ENCODE measurements around the gene APOC3. TPM values are rescaled to one million over a fixed set of nuclear protein-coding genes. Genes with fewer than 3 reads are reported as not detected.

The APOC3 gene
- total RNA-seq, 1 experiment from 2014 or later, result not detected

DNA sequence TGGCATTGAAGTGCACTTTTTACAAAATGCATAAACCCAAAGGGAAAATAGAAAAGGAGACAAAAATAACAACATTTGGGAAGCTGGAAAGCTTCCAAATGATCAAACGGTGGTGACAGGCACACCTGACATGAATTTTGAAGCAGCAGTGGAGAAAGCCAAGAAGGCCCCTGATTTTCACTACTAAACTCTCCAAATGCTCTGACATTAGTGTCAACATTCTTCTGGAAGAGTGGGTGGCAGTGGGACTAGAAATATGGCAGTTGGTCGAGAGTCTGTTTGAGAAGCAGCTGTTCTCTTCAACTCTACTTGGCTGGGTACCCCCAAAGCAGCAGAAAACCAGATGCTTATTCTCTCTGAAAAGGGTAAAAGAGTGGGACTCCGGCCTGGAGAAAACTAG, 25.7 kb upstream of the APOC3 start:
- no peak for DNase-seq (ENCODE audit: low read depth)

DNA sequence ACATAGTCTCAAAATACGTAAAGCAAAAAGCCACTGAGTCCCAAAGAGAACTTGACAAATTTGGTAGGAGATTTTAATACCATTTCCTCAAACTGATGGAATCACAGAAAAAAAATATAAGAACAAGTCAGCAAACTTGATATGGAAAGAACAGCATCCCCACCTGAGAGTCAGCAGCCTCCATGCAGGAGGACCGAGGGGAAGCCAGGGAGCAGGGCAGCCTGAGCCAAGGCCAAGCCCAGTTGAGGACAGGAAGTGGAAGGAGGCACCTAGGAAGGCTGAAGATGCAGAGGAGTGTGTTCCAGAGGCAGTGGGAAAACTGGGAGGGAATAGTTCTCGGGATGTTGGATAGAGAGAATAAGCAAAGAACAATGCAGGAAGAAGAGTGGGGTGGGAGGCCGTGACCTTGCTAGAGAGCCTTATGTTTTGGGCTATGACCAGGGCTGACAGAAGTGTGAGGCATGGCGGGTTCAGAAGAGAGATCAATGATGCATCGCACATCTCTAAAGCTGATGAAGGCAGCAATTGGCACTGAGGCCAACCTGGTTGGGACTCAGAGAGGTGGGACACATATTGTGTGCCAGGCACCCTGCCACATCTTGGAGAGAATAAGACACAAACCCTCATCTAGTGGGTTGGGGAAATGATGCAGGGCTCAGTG, 22.0 kb upstream of the APOC3 start:
- DNase-seq (ENCODE audit: low read depth), result no peak

DNA sequence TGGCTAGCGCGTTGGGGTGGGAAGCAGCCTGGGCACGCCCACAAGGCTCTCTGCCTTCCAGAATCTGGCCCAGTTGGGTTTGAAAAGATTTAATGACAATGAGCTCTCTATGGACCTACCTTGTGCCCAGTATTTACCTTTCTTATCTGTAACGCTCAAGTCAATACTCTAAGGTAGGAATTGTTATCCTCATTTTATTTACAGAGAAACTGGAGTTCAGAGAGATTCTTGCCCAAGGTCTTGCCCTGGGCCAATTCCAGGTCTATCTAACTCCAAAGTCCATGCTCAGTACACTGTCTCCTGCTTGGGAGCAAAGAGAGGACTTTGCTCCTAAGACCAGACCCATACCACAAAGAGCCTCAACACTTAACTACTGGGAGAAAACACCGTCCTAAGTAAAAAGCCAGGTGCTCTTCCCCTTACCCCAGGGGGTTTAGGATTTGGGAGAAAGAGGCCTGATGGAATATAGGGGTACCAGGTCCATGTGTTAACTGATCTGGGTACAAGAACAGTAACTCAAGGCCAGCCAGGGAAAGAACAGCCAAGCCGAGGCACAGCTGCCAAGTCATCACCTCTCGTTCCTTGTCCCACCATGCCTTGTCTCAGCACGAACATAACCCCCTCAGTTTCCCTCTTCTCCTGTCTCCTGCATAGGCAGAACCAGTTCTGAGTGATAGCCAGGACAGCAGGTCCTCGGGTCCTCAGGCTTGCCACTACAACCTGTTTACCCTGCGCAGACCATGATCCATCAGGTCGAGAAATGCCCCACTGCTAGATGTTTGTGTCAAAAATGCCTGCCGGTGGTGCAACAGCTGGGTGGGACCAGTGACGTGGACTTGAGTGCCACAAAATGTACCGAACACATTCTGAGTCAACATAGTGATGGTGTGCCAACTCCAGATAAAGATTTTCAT, 21.2 kb upstream of the APOC3 start:
- peak; percentile 24 for DNase-seq (ENCODE audit: low read depth)

DNA sequence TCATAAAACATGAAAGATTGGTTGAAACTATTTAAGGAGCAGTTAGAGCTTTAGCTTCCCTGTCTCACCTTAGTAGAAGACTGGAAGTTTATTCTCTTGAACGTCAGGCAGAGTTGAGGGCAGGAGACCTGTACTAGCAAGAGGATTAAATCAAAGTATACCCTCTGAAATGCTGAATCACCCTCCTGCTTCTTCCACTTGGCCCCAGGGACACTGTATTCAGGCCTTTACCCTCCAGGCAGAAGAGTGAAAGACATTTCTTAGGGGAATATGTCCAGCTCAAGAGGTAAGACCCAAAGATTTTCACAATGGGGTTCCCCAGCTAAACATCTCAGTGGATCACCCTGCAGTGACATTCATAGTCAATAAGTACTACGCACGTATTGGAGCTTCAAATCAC, 18.5 kb upstream of the APOC3 start:
- no peak for DNase-seq (ENCODE audit: low read depth)

DNA sequence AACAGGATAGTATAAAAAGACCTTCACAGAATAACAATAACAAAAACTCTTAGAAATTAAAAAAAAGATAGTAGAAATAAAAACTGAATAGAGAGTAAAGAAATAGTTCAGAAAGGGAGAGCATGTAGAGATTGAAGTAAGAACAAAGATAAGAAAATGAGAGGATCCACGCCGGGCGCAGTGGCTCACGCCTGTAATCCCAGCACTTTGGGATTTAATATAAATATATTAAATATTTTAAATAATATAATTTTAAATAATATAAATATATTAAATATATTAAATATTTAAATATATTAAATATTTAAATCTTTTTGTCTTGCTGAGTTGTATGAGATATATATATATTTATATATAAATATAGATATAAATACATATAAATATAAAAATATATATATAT, 17.6 kb upstream of the APOC3 start:
- no peak for DNase-seq (ENCODE audit: low read depth)

DNA sequence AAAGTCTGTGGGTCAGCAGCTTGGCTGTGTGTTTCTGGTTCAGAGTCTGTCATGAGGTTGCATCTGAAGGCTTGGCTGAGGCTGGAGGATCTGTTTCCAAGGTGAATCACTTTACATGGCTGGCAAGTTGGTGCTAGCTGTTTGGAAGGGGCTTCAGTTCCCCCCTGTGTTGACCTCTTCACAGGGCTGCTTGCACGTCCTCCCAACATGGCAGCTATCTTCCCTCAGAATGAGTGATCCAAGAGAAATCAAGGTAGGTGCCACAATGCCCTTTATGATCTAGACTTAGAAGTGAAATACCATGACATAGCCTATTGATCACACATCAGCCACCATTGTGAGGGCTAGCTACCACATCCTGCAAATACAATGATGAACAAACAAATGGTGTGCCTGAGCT, 16.5 kb upstream of the APOC3 start:
- no peak for DNase-seq (ENCODE audit: low read depth)

DNA sequence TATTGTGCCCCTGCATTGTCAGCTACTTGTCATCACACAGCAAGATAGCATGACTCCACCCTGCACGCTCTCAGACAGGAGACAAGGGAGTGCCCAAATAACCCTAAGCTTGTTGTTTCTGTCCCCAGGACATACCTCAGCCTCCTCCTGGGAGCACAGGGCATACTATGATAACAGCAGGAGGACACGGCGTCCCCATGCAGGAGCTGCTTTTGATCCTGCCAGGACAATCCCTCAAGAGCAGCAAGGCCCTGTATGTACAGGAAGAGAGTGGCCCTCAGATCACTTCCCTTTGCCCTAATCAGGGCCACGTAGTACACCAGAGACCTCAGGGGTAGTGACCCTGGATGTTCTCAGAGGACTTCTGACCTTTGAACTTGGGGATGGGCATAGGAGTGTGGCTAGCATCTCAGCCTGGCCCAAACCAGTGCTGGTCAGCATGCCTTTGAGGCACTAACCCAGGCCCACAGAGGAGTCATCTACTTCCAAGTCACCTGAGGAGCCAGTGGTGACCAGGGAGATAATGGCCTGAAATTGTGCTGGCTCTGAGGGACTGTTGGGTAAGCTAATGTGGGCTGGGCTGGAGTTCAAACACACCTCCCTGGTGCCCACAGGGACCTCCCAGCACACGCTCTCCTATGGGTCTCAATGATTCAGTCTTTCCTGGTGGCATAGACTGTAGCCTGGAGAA, 15.8 kb upstream of the APOC3 start:
- no peak for DNase-seq (ENCODE audit: low read depth)

DNA sequence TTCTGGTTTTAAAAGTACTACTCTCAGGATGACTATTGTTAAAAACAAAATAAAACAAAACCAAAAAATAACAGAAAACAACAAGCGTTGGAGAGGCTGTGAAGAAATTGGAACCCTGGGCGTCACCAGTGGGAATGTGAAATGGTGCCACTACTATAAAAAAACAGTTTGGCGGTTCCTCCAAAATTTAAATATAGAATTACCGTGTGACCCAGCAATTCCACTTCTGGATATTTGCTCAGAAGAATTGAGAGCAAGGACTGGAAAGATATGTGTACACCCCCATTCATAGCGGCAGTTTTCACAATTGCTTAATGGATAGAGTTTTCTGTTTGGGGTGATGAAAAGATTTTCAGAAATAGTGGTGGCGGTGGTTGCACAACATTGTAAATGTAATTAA, 15.2 kb upstream of the APOC3 start:
- DNase-seq (ENCODE audit: low read depth), result no peak

DNA sequence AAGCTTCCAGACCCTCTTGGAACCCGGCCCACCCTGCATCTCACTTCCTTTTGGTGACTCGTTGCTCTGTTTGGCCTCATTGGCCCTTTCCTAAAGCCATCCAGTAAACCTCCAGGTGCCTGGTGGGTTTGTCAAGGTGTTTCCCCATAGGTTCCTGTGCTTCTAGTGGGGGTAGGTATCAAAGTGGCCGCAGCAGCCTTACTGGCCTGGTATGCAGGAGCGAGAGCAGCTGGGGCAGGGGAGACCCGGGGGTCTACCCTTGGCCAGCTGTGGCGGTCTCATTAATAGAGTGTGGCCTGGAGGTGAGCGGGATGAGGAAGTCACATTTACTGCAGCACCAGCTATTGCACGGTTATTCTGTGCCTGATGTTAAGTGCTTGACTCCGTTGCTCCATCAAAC, 10.7 kb upstream of the APOC3 start:
- no peak for DNase-seq (ENCODE audit: low read depth)

DNA sequence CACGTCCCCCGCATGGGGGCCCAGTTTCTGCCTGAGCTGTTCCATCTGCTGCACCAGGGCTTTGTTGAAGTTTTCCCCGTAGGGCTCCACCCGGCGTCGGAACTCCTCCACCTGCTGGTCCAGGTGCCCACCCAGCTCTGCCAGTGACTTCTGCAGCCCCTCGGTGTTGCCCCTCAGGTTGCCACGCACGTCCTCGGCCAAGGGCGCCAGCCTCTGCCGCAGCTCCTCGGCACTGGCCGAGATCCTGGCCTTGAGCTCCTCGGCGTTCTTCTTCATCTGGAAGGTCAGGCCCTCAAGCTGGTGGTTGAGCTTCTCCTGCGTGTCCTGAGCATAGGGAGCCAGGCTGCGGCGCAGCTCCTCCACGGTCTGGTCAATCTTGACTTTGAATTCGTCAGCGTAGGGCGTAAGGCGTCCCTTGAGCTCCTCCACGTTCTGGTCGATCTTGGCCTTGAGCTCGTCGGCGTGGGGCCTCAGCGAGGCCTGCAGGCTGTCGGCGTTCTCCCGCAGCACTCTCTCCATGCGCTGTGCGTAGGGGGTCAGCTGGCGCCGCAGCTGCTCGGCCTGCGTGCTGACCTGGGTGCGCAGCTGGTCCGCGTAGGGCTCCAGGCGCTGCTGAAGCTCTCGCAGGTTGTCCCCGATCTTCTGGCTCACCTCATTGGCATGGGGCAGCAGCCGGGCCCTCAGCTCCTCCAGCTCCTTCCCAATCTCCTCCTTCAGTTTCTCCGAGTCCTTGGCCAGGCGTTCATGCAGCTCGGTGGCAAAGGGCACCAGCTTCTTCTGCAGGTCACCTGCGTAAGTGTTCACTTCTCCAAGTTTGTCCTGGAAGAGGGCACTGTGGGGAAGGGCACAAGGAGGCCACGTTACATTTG, 8.4 kb upstream of the APOC3 start:
- DNase-seq (ENCODE audit: low read depth), result no peak

DNA sequence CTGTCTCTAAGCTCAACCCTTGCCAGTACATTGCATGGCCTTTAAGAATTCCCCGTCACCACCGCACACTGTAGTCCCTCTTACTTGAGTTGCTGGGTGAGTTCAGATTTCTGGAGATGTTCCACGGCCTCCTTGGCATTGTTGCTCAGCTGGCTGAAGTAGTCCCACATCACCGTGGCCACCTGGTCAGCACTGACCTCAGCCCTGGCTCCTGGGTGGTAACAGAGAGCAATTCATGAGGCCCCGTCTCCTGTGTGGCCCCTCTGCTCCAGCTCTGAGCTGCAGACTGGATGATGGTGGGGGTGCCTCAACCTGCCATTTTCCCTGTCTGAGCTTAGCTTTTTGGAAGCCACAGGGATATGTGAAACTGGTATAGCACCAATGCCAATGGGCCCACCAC, 7.1 kb upstream of the APOC3 start:
- no peak for DNase-seq (ENCODE audit: low read depth)

DNA sequence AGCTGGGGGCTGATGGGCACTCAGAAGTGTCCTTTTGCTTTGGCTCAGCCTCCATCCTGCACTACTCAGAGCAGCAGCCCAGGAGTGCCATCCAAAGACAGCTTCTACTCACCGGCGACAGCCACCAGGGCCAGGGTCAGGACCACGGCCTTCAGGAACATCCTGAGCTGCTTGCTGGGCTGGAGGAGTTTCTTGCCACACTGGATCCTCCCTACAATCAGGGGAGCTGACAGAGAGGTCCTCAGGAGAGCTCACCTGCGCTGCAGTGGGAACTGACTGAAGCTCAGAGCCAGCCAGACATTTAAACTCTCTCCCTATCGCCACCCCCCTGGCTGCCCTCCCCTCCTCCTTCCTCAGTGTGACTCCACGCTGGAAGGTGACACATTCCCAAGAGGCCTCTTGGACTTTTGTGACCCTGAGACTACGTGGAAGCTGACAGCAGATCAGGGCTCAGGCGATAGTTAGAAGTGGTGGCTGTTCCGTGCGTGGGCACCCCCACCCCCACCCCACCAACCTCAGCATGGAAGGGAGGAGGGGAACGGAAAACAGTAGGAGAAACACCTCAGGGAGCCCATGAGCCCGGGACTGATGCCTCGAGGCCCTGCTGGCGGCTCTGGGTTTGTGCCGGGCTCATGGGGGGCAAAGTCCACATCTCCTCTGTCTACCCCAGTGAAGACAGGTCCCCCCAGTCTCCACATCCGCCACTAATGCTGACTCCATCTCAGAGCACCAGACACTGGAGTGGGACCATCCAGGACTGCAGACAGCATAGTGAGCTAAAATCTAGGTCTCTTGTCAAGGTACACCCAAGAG, 6.5 kb upstream of the APOC3 start, which contains the start of gene APOA4:
APOA4 (minus strand) TSS at position 274 of the 813 bp plus-strand sequence; CDS start at position 161, 113 bp downstream.
- DNase-seq (ENCODE audit: low read depth), result no peak

DNA sequence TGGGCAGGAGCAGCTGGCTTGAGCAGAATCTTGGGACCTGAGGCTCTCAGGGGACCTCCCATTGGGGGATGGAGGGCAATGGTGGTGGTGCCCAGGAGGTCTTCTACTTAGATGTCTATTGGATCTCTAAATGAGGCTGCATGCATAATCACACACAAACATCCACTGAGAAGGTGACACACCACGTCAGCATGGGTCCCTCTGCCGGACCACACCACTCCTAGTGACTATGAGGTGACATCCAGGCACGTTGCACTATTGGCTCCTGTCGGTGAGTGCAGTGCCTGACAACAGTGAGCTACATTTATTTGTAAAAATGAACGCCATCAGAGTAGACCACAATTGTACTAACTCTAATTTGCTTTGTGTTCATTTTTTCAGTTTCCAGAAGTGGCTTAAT, 4.3 kb upstream of the APOC3 start:
- DNase-seq (ENCODE audit: low read depth), result no peak

DNA sequence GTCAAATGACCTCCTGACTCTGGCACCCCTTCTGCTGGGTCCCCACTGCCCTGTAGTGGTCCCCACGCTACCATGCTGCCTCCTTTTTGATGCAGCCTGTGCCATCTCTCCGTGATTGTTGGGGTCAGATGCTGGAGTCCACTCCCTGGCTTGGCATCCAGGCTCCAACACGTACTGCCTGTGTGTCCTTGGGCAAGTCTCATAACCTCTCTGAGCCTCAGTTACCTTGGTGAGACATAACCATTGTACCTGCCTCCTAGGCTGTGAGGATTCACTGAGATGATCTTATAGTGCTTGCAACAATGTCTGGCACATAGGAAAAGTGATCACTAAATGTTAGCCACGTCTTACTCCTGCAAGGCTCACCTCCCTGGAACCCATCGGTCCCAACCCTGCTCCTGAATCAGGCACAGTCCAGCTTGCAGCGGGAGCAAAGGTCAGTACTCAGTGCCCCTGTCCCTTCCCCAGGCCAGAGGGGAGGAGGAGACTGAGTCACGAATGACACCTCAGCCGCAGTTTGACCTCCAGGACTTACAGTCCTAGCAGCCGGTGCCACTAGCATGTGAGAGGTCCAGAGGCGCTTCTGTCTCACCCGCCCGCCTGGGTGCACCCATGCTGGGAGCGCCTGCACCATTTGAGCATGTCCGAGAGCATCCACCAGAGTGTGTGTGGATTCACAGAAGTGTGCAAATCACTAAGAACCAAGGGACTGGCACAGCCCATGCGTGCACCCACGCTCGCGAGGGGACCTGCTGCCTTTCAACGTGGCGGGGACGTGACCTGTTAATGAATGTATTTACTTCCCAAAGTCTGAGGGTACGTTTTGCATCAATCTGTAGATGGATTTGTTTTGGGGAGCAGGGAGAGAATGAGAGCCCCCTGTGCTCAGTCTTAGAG, 3.6 kb upstream of the APOC3 start:
- DNase-seq (ENCODE audit: low read depth), result no peak

DNA sequence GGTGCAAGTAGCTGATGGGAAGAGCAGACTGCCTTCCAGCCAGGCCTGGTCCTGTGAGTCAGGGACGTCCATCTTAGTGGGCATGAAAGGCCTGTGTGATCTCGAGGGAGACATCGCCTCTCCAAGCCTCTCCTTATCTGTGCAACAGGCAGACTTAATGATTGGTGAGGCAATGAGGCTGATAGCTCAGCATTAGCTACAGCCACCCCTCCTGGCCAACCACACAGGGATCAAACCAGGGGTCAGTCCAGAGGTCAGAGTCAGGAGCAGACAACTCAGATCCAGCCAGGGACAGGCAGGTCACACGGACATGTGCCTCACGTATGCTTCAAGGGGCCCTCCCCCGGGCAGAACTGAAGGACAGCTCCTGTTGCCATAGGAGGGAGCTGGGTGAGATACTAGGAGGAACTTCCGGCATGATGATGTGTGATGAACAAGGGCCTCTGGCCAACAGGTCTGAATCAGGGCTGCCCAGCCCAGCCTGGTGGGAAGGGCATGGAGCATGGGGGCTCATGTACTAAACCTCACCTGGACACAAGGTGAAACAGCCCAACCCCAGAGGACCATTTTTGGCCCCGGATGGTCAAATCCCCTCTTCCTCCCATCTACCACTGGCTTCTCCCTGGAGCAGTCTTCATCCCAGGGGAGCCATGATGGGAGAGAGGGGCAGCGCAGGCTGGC, 2.8 kb upstream of the APOC3 start:
- no peak for DNase-seq (ENCODE audit: low read depth)

DNA sequence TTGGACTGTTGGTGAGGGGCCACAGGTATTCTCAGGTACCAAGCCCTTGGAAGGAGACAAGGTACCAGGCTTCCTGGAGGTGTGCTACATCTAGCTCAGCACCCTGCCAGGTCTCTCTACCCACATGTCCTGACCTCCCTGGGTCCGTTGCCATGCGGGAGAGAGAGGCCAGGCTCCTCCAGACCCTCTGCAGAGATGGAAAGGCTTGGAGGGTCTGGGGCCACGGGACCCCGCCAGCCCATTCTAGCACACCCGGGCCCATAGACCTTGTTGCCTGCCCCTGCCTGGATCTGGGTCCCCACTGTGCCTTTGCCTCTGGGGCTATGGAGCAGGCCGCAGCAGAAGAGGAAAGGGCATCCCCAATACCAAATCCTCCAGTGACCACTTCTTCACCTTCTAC, 2.2 kb upstream of the APOC3 start:
- DNase-seq (ENCODE audit: low read depth), result no peak

DNA sequence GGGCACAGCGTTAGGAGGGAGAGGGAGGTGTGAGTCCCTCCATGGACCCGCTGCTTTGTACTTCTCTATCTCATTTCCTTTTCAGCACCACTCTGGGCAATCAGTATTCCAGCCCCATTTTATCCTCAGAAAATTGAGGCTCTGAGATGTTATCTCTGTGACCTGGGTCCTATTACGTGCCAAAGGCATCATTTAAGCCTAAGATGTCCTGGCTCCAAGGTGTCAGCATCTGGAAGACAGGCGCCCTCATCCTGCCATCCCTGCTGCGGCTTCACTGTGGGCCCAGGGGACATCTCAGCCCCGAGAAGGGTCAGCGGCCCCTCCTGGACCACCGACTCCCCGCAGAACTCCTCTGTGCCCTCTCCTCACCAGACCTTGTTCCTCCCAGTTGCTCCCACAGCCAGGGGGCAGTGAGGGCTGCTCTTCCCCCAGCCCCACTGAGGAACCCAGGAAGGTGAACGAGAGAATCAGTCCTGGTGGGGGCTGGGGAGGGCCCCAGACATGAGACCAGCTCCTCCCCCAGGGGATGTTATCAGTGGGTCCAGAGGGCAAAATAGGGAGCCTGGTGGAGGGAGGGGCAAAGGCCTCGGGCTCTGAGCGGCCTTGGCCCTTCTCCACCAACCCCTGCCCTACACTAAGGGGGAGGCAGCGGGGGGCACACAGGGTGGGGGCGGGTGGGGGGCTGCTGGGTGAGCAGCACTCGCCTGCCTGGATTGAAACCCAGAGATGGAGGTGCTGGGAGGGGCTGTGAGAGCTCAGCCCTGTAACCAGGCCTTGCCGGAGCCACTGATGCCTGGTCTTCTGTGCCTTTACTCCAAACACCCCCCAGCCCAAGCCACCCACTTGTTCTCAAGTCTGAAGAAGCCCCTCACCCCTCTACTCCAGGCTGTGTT, 829 bp upstream of the APOC3 start:
- no peak for DNase-seq (ENCODE audit: low read depth)
